MG63 (cell line): Measurements from ENCODE around the gene ADAMTS2. TPM values are rescaled to one million over a fixed set of nuclear protein-coding genes. Genes with fewer than 3 reads are reported as not detected.

Experiments
- DNase-seq: peaks from one replicate; pipeline ENCODE4 v3.0.0-alpha.2; 2020
- H3K27me3 ChIP-seq: fragments of 250-450 bp; sonication (Bioruptor Pico); 2 replicates; pipeline ENCODE4 v1.5.1; 2020; ENCODE audit warnings: mild to moderate bottlenecking, moderate library complexity
- H3K36me3 ChIP-seq: fragments of 250-450 bp; sonication (Bioruptor Pico); 2 replicates; pipeline ENCODE4 v1.5.1; 2020; ENCODE audit warnings: mild to moderate bottlenecking, moderate library complexity
- H3K4me3 ChIP-seq: fragments of 250-450 bp; sonication (Bioruptor Pico); 2 replicates; pipeline ENCODE4 v1.5.1; 2020; ENCODE audit warnings: mild to moderate bottlenecking, moderate library complexity
- H3K9me3 ChIP-seq: fragments of 250-450 bp; sonication (Bioruptor Pico); 2 replicates; pipeline ENCODE4 v1.5.1; 2020; ENCODE audit warnings: mild to moderate bottlenecking, moderate library complexity
- total RNA-seq: library from RNA; depleted of rRNA; stranded (reverse); fragments of >200 nt; shearing (Covaris generic); gene quantifications from 2 replicates; pipeline ENCODE4 v1.2.3, GENCODE V29; 2014; ENCODE audit warnings: low replicate concordance

ADAMTS2 gene
- total RNA-seq, 1 experiment from 2014 or later = 141 TPM

- peak; percentile 41 for DNase-seq
- Histone ChIP-seq H3K27me3 (no peaks in the 10 kb centered on the region), H3K4me3 (no peak overlapping the region), H3K36me3 (peaks cover 43% of the 10 kb centered on the region), H3K9me3 (no peaks in the 10 kb centered on the region)
These were observed 70.6 kb downstream of the ADAMTS2 start for GRCh38 chr5:179274321-179275315.

GRCh38 chr5:179273441-179274145 lies 71.7 kb downstream of the ADAMTS2 start:
- no peaks in the 10 kb centered on the region for H3K9me3 ChIP-seq
- DNase-seq = peak; percentile 5

GRCh38 chr5:179273073-179273435 lies 72.2 kb downstream of the ADAMTS2 start:
- Histone ChIP-seq H3K27me3 (no peaks in the 10 kb centered on the region), H3K36me3 (peaks cover 59% of the 10 kb centered on the region), H3K9me3 (no peaks in the 10 kb centered on the region), H3K4me3 (no peak overlapping the region)
- no peak for DNase-seq

More at GRCh38 chr5:179273441-179274145, 71.7 kb downstream of the ADAMTS2 start:
- Histone ChIP-seq H3K36me3 (peaks cover 54% of the 10 kb centered on the region), H3K27me3 (no peaks in the 10 kb centered on the region), H3K4me3 (no peak overlapping the region)

GRCh38 chr5:179272326-179273072 lies 72.8 kb downstream of the ADAMTS2 start:
- H3K4me3 ChIP-seq = no peak overlapping the region
- H3K36me3 ChIP-seq = peaks cover 65% of the 10 kb centered on the region
- no peaks in the 10 kb centered on the region for H3K9me3 ChIP-seq
- H3K27me3 ChIP-seq = no peaks in the 10 kb centered on the region
- DNase-seq = no peak

GRCh38 chr5:179271821-179272325 lies 73.4 kb downstream of the ADAMTS2 start:
- no peak overlapping the region for H3K4me3 ChIP-seq
- no peak for DNase-seq
- peaks cover 69% of the 10 kb centered on the region for H3K36me3 ChIP-seq
- H3K27me3 ChIP-seq = no peaks in the 10 kb centered on the region
- no peaks in the 10 kb centered on the region for H3K9me3 ChIP-seq

GRCh38 chr5:179271428-179271734 lies 73.9 kb downstream of the ADAMTS2 start:
- DNase-seq = no peak
- no peaks in the 10 kb centered on the region for H3K27me3 ChIP-seq
- H3K36me3 ChIP-seq = peaks cover 69% of the 10 kb centered on the region
- no peak overlapping the region for H3K4me3 ChIP-seq
- H3K9me3 ChIP-seq = no peaks in the 10 kb centered on the region

- Histone ChIP-seq H3K36me3 (peaks cover 69% of the 10 kb centered on the region), H3K27me3 (no peaks in the 10 kb centered on the region), H3K4me3 (no peak overlapping the region), H3K9me3 (no peaks in the 10 kb centered on the region)
- DNase-seq = peak; percentile 87
These were observed 74.5 kb downstream of the ADAMTS2 start for GRCh38 chr5:179270581-179271427.

- Histone ChIP-seq H3K36me3 (peaks cover 71% of the 10 kb centered on the region), H3K4me3 (no peak overlapping the region), H3K27me3 (no peaks in the 10 kb centered on the region), H3K9me3 (no peaks in the 10 kb centered on the region)
- DNase-seq = no peak
These were observed 75.3 kb downstream of the ADAMTS2 start for GRCh38 chr5:179269781-179270543.

GRCh38 chr5:179268966-179269693 lies 76.1 kb downstream of the ADAMTS2 start:
- Histone ChIP-seq H3K9me3 (no peaks in the 10 kb centered on the region), H3K36me3 (peaks cover 73% of the 10 kb centered on the region), H3K27me3 (no peaks in the 10 kb centered on the region), H3K4me3 (no peak overlapping the region)
- DNase-seq = no peak

GRCh38 chr5:179268399-179268952 lies 76.8 kb downstream of the ADAMTS2 start:
- Histone ChIP-seq H3K27me3 (no peaks in the 10 kb centered on the region), H3K4me3 (no peak overlapping the region), H3K36me3 (peaks cover 76% of the 10 kb centered on the region), H3K9me3 (no peaks in the 10 kb centered on the region)
- no peak for DNase-seq

- Histone ChIP-seq H3K4me3 (no peak overlapping the region), H3K27me3 (no peaks in the 10 kb centered on the region), H3K9me3 (no peaks in the 10 kb centered on the region), H3K36me3 (peaks cover 74% of the 10 kb centered on the region)
- DNase-seq = peak; percentile 72
These were observed 77.6 kb downstream of the ADAMTS2 start for GRCh38 chr5:179267671-179268083.

GRCh38 chr5:179267071-179267670 lies 78.1 kb downstream of the ADAMTS2 start:
- Histone ChIP-seq H3K4me3 (no peak overlapping the region), H3K36me3 (peaks cover 70% of the 10 kb centered on the region), H3K27me3 (no peaks in the 10 kb centered on the region), H3K9me3 (no peaks in the 10 kb centered on the region)
- peak; percentile 97 for DNase-seq

GRCh38 chr5:179266291-179267070 lies 78.8 kb downstream of the ADAMTS2 start:
- Histone ChIP-seq H3K4me3 (no peak overlapping the region), H3K9me3 (no peaks in the 10 kb centered on the region), H3K27me3 (no peaks in the 10 kb centered on the region), H3K36me3 (peaks cover 64% of the 10 kb centered on the region)
- peak; percentile 48 for DNase-seq
